Embryonic facial prominence (tissue), 1 donor: ENCODE data around the gene ZNF787.

Experiments
- DNase-seq: peaks from one replicate; pipeline ENCODE4 v3.0.0-alpha.2; 2016; ENCODE audit errors: extremely low spot score

Gene ZNF787

GRCh38 chr19:56087647-56088496 is 33.2 kb downstream of the ZNF787 start:
- no peak for DNase-seq

GRCh38 chr19:56086671-56087430 is 34.2 kb downstream of the ZNF787 start:
- DNase-seq, result no peak

GRCh38 chr19:56085571-56086275 is 35.4 kb downstream of the ZNF787 start:
- DNase-seq, result no peak

GRCh38 chr19:56084835-56085536 is 36.1 kb downstream of the ZNF787 start:
- no peak for DNase-seq

GRCh38 chr19:56083668-56084067 is 37.4 kb downstream of the ZNF787 start:
- DNase-seq, result no peak

GRCh38 chr19:56080669-56081401 is 40.3 kb downstream of the ZNF787 start:
- no peak for DNase-seq

- no peak for DNase-seq
Measured at GRCh38 chr19:56079609-56080008, 41.5 kb downstream of the ZNF787 start.

GRCh38 chr19:56076498-56076897 is 44.6 kb downstream of the ZNF787 start:
- no peak for DNase-seq

- DNase-seq, result no peak
Measured at GRCh38 chr19:56071151-56071550, 49.9 kb downstream of the ZNF787 start.

GRCh38 chr19:56069642-56070041 is 51.5 kb downstream of the ZNF787 start:
- DNase-seq, result no peak

GRCh38 chr19:56066152-56067023 is 54.7 kb downstream of the ZNF787 start:
- no peak for DNase-seq

- no peak for DNase-seq
Measured at GRCh38 chr19:56053596-56053995, 67.5 kb downstream of the ZNF787 start.
